ENCODE data around the gene ANKS1A.

The ANKS1A gene

DNA sequence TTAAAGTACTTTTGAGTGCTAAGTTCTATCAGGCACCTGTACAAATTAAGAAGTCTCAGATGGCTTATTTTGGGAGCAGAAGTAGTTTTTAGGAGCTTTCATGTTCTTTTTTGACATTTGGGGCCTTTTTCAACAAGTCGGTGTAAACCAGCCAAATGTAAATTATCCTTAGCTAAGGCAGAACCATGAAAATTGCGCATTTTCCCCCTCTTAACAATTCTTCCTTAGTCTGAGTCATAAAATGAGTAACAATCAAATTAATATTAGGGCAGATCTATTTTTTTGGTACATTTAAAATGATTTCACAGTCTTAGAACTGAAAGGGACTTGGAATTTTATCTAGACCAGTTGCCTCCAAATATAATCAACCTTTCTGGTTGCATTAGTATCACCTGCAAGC is 87.2 kb downstream of the ANKS1A start:
- H3K4me2 ChIP-seq (ENCODE audit: low read length), result no peak overlapping the region
- no peaks in the 10 kb centered on the region for H3K36me3 ChIP-seq (ENCODE audit: control insufficient read depth, low read length)
- TF ChIP-seq EZH2phosphoT487 (IDR thresholded peaks at IDR 0.05; ENCODE audit: borderline replicate concordance, low read length), result no peak
- TF ChIP-seq, protein P1, sequence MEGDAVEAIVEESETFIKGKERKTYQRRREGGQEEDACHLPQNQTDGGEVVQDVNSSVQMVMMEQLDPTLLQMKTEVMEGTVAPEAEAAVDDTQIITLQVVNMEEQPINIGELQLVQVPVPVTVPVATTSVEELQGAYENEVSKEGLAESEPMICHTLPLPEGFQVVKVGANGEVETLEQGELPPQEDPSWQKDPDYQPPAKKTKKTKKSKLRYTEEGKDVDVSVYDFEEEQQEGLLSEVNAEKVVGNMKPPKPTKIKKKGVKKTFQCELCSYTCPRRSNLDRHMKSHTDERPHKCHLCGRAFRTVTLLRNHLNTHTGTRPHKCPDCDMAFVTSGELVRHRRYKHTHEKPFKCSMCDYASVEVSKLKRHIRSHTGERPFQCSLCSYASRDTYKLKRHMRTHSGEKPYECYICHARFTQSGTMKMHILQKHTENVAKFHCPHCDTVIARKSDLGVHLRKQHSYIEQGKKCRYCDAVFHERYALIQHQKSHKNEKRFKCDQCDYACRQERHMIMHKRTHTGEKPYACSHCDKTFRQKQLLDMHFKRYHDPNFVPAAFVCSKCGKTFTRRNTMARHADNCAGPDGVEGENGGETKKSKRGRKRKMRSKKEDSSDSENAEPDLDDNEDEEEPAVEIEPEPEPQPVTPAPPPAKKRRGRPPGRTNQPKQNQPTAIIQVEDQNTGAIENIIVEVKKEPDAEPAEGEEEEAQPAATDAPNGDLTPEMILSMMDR (IDR thresholded peaks at IDR 0.05; ENCODE audit: low read depth, low read length, poor library complexity, severe bottlenecking), result no peak
- H3K79me2 ChIP-seq (ENCODE audit: control insufficient read depth, low read length), result no peaks in the 10 kb centered on the region
- H3F3A ChIP-seq (ENCODE audit: control insufficient read depth, insufficient read depth), result no peaks in the 10 kb centered on the region
- no peak overlapping the region for H3K27ac ChIP-seq (ENCODE audit: low read depth, low read length)
- no peaks in the 10 kb centered on the region for H3K4me1 ChIP-seq (ENCODE audit: control insufficient read depth, low read length)
- H4K20me1 ChIP-seq (ENCODE audit: control insufficient read depth, insufficient read depth, low read depth, low read length), result no peaks in the 10 kb centered on the region
- H3K27me3 ChIP-seq (ENCODE audit: control insufficient read depth, low read length), result no peaks in the 10 kb centered on the region
- no peaks in the 10 kb centered on the region for H3K9me2 ChIP-seq (replicated peaks; ENCODE audit: control insufficient read depth, low read length)
- H3K4me3 ChIP-seq (ENCODE audit: low read length), result no peak overlapping the region
- H3K9me3 ChIP-seq (ENCODE audit: control insufficient read depth, insufficient read depth, low read length), result no peaks in the 10 kb centered on the region

DNA sequence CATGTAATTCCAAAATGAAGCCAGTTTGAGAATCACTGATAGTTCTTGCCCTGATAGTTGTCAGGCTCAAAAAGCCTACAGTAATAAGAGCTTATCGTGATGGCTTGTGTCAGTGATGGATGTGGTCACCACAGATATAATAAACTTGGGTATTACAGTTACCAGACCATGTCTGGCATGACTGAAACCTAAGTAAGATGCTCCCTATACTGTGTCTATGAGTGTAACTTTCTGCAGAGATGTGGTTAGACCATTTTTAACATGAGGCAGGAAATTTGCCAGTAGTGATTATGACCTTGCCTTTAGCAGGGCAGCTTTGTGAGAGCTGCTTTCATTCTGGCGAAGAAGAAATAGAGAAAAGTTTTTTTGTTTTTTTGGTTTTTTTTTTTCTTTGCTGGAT is 90.2 kb downstream of the ANKS1A start:
- H3K4me2 ChIP-seq (ENCODE audit: low read length), result no peak overlapping the region

DNA sequence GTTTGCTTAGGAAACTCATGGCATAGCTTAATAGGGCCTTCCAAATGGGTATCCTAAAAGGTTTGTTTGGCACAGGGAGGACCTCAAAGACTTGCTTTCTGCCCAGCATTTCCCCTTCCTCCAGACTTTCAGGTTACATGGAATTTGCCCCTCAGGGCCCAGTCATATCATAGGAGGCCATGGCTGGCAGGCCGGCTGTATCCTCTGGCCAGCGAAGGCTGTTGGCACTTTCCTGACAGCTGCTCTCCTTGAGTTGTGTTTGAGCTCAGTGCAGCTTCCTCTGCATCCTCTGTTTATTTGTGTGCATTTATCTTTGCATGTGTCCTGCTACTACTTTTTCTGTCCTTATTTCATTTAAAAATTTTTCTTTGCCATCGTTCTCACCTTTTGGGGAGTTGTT is 90.9 kb downstream of the ANKS1A start:
- no peak overlapping the region for H3K27ac ChIP-seq (ENCODE audit: low read depth, low read length)
- H3K4me2 ChIP-seq (ENCODE audit: low read length), result no peak overlapping the region
- no peaks in the 10 kb centered on the region for H4K20me1 ChIP-seq (ENCODE audit: control insufficient read depth, insufficient read depth, low read depth, low read length)
- H3K27me3 ChIP-seq (ENCODE audit: control insufficient read depth, low read length), result no peaks in the 10 kb centered on the region
- H3K9me2 ChIP-seq (replicated peaks; ENCODE audit: control insufficient read depth, low read length), result no peaks in the 10 kb centered on the region
- H3K36me3 ChIP-seq (ENCODE audit: control insufficient read depth, low read length), result no peaks in the 10 kb centered on the region
- H3K4me1 ChIP-seq (ENCODE audit: control insufficient read depth, low read length), result no peaks in the 10 kb centered on the region
- no peak overlapping the region for H3K4me3 ChIP-seq (ENCODE audit: low read length)
- H3K79me2 ChIP-seq (ENCODE audit: control insufficient read depth, low read length), result no peaks in the 10 kb centered on the region
- peaks cover 2% of the 10 kb centered on the region; the same call in 1 of the 2 replicates for H3F3A ChIP-seq (ENCODE audit: control insufficient read depth, insufficient read depth)
- no peaks in the 10 kb centered on the region for H3K9me3 ChIP-seq (ENCODE audit: control insufficient read depth, insufficient read depth, low read length)
- TF ChIP-seq EZH2phosphoT487 (IDR thresholded peaks at IDR 0.05; ENCODE audit: borderline replicate concordance, low read length), result no peak
- TF ChIP-seq, protein P1 (IDR thresholded peaks at IDR 0.05; ENCODE audit: low read depth, low read length, poor library complexity, severe bottlenecking), result no peak

More for the DNA sequence above, 90.2 kb downstream of the ANKS1A start:
- Histone ChIP-seq H3K27ac (ENCODE audit: low read depth, low read length) (no peak overlapping the region), H3K9me3 (ENCODE audit: control insufficient read depth, insufficient read depth, low read length) (no peaks in the 10 kb centered on the region), H3K4me1 (ENCODE audit: control insufficient read depth, low read length) (no peaks in the 10 kb centered on the region), H3K27me3 (ENCODE audit: control insufficient read depth, low read length) (no peaks in the 10 kb centered on the region), H3F3A (ENCODE audit: control insufficient read depth, insufficient read depth) (no peaks in the 10 kb centered on the region), H3K36me3 (ENCODE audit: control insufficient read depth, low read length) (no peaks in the 10 kb centered on the region), H3K79me2 (ENCODE audit: control insufficient read depth, low read length) (no peaks in the 10 kb centered on the region), H3K4me3 (ENCODE audit: low read length) (no peak overlapping the region), H3K9me2 (replicated peaks; ENCODE audit: control insufficient read depth, low read length) (no peaks in the 10 kb centered on the region), H4K20me1 (ENCODE audit: control insufficient read depth, insufficient read depth, low read depth, low read length) (no peaks in the 10 kb centered on the region)
- no peak for TF ChIP-seq EZH2phosphoT487 (IDR thresholded peaks at IDR 0.05; ENCODE audit: borderline replicate concordance, low read length)
- TF ChIP-seq, protein P1 (IDR thresholded peaks at IDR 0.05; ENCODE audit: low read depth, low read length, poor library complexity, severe bottlenecking), result no peak
